ENCODE measurements around the gene CELF3. TPM values are rescaled to one million over a fixed set of nuclear protein-coding genes. Genes with fewer than 3 reads are reported as not detected.

CELF3 gene
- total and polyA plus RNA-seq, 2 experiments from 2014 or later: 0.31 to 0.58 TPM

- TF ChIP-seq ZNF331 (CRISPR knock-in tag; IDR thresholded peaks at IDR 0.05; ENCODE audit: low read depth): no peak
- no peak for TF ChIP-seq CREB1 (CRISPR knock-in tag; IDR thresholded peaks at IDR 0.05; ENCODE audit: low read depth)
- no peak for TF ChIP-seq CTCF (conservative IDR thresholded peaks at IDR 0.05; ENCODE audit: low read depth in 2 of 2)
- TF ChIP-seq NANOG (IDR thresholded peaks at IDR 0.05; ENCODE audit: borderline replicate concordance): no peak
- TF ChIP-seq POLR2AphosphoS5 (IDR thresholded peaks at IDR 0.05; ENCODE audit: low read depth): no peak
- no peak for TF ChIP-seq ZNF462 (CRISPR knock-in tag; IDR thresholded peaks at IDR 0.05)
- TF ChIP-seq ZNF114 (CRISPR knock-in tag; IDR thresholded peaks at IDR 0.05): no peak
- TF ChIP-seq JUNB (IDR thresholded peaks at IDR 0.05; ENCODE audit: unreplicated experiment): no peak
- no peak for TF ChIP-seq EZH2phosphoT487 (IDR thresholded peaks at IDR 0.05; ENCODE audit: unreplicated experiment)
- no peak for TF ChIP-seq REST (IDR thresholded peaks at IDR 0.05; ENCODE audit: unreplicated experiment)
- no peak for TF ChIP-seq STAT1 (IDR thresholded peaks at IDR 0.05; ENCODE audit: unreplicated experiment)
- TF ChIP-seq EZH2 (IDR thresholded peaks at IDR 0.05; ENCODE audit: low read depth, unreplicated experiment): no peak
- no peak for TF ChIP-seq ETS1 (IDR thresholded peaks at IDR 0.05)
- H3K27me3 Mint-ChIP-seq (ENCODE audit: insufficient read depth, low read depth, poor library complexity): peaks cover 15% of the 10 kb centered on the region
- no peaks in the 10 kb centered on the region for H3K36me3 Mint-ChIP-seq (ENCODE audit: low read depth)
- DNase-seq (ENCODE audit: low spot score): peak; percentile 48
- H3K9me3 Mint-ChIP-seq: no peaks in the 10 kb centered on the region
- ATAC-seq: no peak
- no peak overlapping the region for H3K27ac Mint-ChIP-seq
- Histone ChIP-seq H3K79me2 (replicated peaks; ENCODE audit: insufficient read depth) (no peaks in the 10 kb centered on the region), H3K27me3 (ENCODE audit: insufficient read depth) (no peaks in the 10 kb centered on the region; the same call in 1 of the 2 replicates), H3K4me2 (no peak overlapping the region), H4K20me1 (replicated peaks; ENCODE audit: insufficient read depth) (no peaks in the 10 kb centered on the region), H2AFZ (no peak overlapping the region), H3K27ac (ENCODE audit: low read depth) (no peak overlapping the region), H3K4me3 (no peak overlapping the region), H3K9me2 (ENCODE audit: insufficient read depth) (no peaks in the 10 kb centered on the region), H3K4me1 (ENCODE audit: insufficient read depth) (peaks cover 10% of the 10 kb centered on the region), H3F3A (replicated peaks; ENCODE audit: low read depth) (no peaks in the 10 kb centered on the region), H3K36me3 (ENCODE audit: insufficient read depth) (no peaks in the 10 kb centered on the region)
- H3K4me1 Mint-ChIP-seq: peaks cover 23% of the 10 kb centered on the region
- no peak overlapping the region; the same call in 2 of the 3 replicates for H3K4me3 Mint-ChIP-seq
Observed at GRCh38 chr1:151711951-151712350, 4.7 kb downstream of the CELF3 start.
